Stomach (tissue), 9 donors: ENCODE results near the gene FAM43B. TPM values are rescaled to one million over a fixed set of nuclear protein-coding genes. Genes with fewer than 3 reads are reported as not detected.

ENCODE experiments used
- DNase-seq, 2 donors: peaks; one replicate each; pipeline versions ENCODE4 v3.0.0 to v3.0.0-alpha.2; 2013 to 2019
- H3K27ac ChIP-seq, 5 donors: fragments of 200-600 bp in 4 of 5; sonication (generic) in 4 of 5; one replicate each; pipeline ENCODE4 v1.5.1; 2013 to 2019; ENCODE audit warnings: mild to moderate bottlenecking in 1 of 5, moderate library complexity in 1 of 5
- H3K27me3 ChIP-seq, 3 donors: fragments of 200-600 bp; sonication (generic); one replicate each; pipeline ENCODE4 v1.5.1; 2017 to 2019; ENCODE audit warnings: mixed run types in 1 of 3
- H3K36me3 ChIP-seq, 4 donors: fragments of 200-600 bp; sonication (generic); 1 replicate in 3 of 4; 2 replicates in 1 of 4; pipeline ENCODE4 v1.5.1; 2016 to 2019
- H3K4me1 ChIP-seq, 4 donors: fragments of 200-600 bp; sonication (generic); one replicate each; pipeline ENCODE4 v1.5.1; 2016 to 2019
- H3K4me3 ChIP-seq, 4 donors: fragments of 200-600 bp; sonication (generic) in 3 of 4; one replicate each; pipeline ENCODE4 v1.5.1; 2016 to 2019; ENCODE audit warnings: mild to moderate bottlenecking in 1 of 4
- H3K9me3 ChIP-seq, 4 donors: fragments of 200-600 bp; sonication (generic); one replicate each; pipeline ENCODE4 v1.5.1; 2016 to 2019
- EP300 ChIP-seq: sonication (generic); formaldehyde crosslinking; IDR thresholded peaks from one replicate; pipeline ENCODE4 v1.6.1; 2017; ENCODE audit warnings: antibody characterized with exemption
- POLR2A ChIP-seq, 4 donors: fragments of 450-650 bp; IDR thresholded peaks; one replicate each; pipeline ENCODE4 v1.6.1; 2016; ENCODE audit warnings: antibody characterized with exemption in 4 of 4, control low read depth in 2 of 4, mild to moderate bottlenecking in 1 of 4, moderate library complexity in 1 of 4
- POLR2AphosphoS5 ChIP-seq, 3 donors: sonication (generic); formaldehyde crosslinking; IDR thresholded peaks; one replicate each; pipeline ENCODE4 v1.6.1; 2016; ENCODE audit warnings: antibody characterized with exemption in 3 of 3
- WGBS, 5 donors: extraction: QIAGEN DNeasy Blood & Tissue Kit in 3 of 5; methylation state at CpG; one replicate each; pipeline versions ENCODE4 v1.1.5 to v1.1.7; 2013 to 2018; 5-methylcytosine and 5-hydroxymethylcytosine counted together
- intact Hi-C: fragments of 100-400 bp; cut with DNase I; formaldehyde crosslinking; loops from one replicate; pipeline ENCODE4 v1.15.1; 2023; ENCODE audit warnings: low total_unique reads
- polyA plus RNA-seq, 3 donors: library from polyadenylated mRNA; stranded (reverse); fragments of 200-250 nt; gene quantifications; one replicate each; pipeline ENCODE4 v1.2.3, GENCODE V29; 2013
- total RNA-seq, 5 donors: library from RNA; depleted of rRNA; stranded (reverse); fragments of >200 nt; gene quantifications; one replicate each; pipeline versions ENCODE4 v1.1.0 to v1.2.3, GENCODE V29; 2014 to 2016
- TF ChIP-seq, protein P1 (sequence below), 7 experiments: fragments of 450-650 bp in 4 of 7; fragments of 200-600 bp in 3 of 7; sonication (generic) in 3 of 7; IDR thresholded peaks; one replicate each; pipeline ENCODE4 v1.5.1; 2016 to 2019; ENCODE audit warnings: antibody characterized with exemption in 7 of 7, control low read depth in 2 of 7, mild to moderate bottlenecking in 1 of 7
- donor health status: healthy with polysubstance abuse.
- donor health status: Bipolar disorder and iron deficiency.
- donor health status: healthy.

The FAM43B gene
- total and polyA plus RNA-seq, 8 donors = 0.05 to 0.25 TPM; not detected in 6

DNA sequence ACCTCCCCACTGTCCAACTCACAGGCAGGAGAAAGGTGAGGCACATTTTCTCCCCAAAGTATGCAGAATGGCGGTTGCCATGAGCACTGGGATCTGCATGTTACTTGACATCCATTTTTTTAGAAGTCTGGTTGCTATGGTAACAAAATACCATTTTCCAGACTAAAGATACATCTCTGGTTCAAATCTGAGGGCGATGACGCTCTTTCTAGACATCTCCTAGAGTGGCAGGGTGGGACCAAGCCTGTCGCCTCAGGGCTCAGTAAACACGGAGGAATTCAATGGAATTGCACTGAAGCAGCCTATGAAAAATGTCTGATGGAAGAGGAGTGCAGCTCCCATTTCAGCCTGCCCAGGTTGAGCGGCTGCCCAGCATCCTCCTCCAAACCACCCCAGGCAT, 21.5 kb upstream of the FAM43B start:
- intact Hi-C loops = no loop called here

DNA sequence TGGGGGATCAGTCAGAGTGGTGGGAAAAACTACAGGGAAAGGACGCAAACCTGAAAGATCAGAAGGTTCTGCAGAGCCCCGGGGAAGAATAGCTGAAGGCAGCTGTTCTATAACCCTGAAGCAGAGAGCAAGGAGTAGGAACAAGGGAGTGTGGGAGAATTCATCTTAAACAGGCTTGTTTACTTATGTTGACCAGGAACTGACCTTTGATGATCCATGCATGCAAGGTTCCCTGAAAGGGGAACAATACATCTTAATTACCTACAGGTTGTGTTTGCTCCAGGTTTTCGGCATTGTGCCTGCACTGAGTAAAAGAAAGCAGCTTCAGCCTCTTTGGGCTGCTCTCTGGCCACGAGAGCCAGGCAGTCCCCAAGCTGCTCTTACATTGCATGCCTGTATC, 18.7 kb upstream of the FAM43B start:
- H3K4me3 ChIP-seq = no peak overlapping the region
- no peak for TF ChIP-seq POLR2A (IDR thresholded peaks at IDR 0.05)
- TF ChIP-seq, protein P1, sequence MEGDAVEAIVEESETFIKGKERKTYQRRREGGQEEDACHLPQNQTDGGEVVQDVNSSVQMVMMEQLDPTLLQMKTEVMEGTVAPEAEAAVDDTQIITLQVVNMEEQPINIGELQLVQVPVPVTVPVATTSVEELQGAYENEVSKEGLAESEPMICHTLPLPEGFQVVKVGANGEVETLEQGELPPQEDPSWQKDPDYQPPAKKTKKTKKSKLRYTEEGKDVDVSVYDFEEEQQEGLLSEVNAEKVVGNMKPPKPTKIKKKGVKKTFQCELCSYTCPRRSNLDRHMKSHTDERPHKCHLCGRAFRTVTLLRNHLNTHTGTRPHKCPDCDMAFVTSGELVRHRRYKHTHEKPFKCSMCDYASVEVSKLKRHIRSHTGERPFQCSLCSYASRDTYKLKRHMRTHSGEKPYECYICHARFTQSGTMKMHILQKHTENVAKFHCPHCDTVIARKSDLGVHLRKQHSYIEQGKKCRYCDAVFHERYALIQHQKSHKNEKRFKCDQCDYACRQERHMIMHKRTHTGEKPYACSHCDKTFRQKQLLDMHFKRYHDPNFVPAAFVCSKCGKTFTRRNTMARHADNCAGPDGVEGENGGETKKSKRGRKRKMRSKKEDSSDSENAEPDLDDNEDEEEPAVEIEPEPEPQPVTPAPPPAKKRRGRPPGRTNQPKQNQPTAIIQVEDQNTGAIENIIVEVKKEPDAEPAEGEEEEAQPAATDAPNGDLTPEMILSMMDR (IDR thresholded peaks at IDR 0.05) = no peak
- no peak for TF ChIP-seq POLR2AphosphoS5 (IDR thresholded peaks at IDR 0.05)
- no peak overlapping the region for H3K27ac ChIP-seq
- no peak for DNase-seq
- no peaks in the 10 kb centered on the region for H3K9me3 ChIP-seq
- peaks cover 0 to 81% (median 32%) of the 10 kb centered on the region in 3 donors for H3K27me3 ChIP-seq
- H3K4me1 ChIP-seq = peaks cover 0 to 3% (median 0%) of the 10 kb centered on the region in 4 donors
- H3K36me3 ChIP-seq = no peaks in the 10 kb centered on the region
- 37 to 55% (median 47%) methylated on average over 4 of the region's 4 CpGs for WGBS, 5 donors
- intact Hi-C loops = no loop called here

More for the DNA sequence above, 21.5 kb upstream of the FAM43B start:
- Histone ChIP-seq H3K27ac (no peak overlapping the region), H3K9me3 (no peaks in the 10 kb centered on the region), H3K36me3 (no peaks in the 10 kb centered on the region), H3K4me3 (no peak overlapping the region), H3K4me1 (no peaks in the 10 kb centered on the region), H3K27me3 (peaks cover 0 to 86% (median 25%) of the 10 kb centered on the region in 3 donors)
- no peak for TF ChIP-seq EP300
- TF ChIP-seq, protein P1 (IDR thresholded peaks at IDR 0.05) = no peak
- no peak for TF ChIP-seq POLR2AphosphoS5 (IDR thresholded peaks at IDR 0.05)
- no peak for TF ChIP-seq POLR2A (IDR thresholded peaks at IDR 0.05)
- DNase-seq = no peak
- WGBS, 5 donors = 53 to 65% (median 57%) methylated on average over 5 to 6 of the region's 6 CpGs

DNA sequence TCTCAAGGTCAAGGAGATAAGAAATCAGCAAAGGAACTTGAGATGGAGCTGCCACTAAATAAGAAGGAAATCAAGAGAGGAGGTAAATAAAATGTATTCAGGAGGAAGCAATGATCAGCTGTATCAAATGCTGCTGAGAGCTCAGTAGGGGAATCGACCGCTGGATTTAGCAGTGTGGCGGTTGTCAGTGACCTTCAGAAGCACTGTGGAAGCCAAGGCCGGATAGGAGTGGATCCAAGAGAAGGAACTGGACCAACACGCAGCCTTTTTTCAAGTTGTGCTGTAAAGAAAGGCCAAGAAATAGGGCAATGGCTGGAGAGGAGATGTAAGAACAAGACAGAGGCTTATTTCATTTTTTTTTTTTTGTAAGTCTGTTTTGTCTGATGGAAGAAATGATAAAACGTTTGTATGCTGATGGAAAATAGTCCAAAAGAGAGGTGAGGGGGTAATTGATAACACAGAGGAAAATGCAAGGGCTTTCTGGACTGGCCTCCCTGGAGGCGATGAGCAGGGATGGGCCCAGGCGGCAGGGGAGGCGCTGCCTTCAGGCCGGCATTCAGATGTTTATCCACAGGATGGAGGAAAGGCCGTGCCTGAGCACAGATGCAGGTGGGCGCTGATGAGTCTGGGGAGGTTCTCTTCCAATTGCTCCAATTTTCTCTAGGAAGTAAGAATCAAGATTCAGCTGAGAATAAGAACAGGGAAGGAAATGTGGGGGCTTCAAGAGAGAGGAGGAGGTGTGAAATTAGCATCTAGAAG, 17.5 kb upstream of the FAM43B start:
- intact Hi-C loops = no loop called here
- TF ChIP-seq POLR2AphosphoS5 (IDR thresholded peaks at IDR 0.05) = no peak
- TF ChIP-seq EP300 = no peak
- no peak for TF ChIP-seq POLR2A (IDR thresholded peaks at IDR 0.05)
- TF ChIP-seq, protein P1 (IDR thresholded peaks at IDR 0.05) = no peak
- no peak for DNase-seq
- no peaks in the 10 kb centered on the region for H3K36me3 ChIP-seq
- 56 to 66% (median 61%) methylated on average over 12 of the region's 12 CpGs for WGBS, 5 donors
- H3K27ac ChIP-seq = no peak overlapping the region
- H3K4me3 ChIP-seq = no peak overlapping the region
- H3K9me3 ChIP-seq = no peaks in the 10 kb centered on the region
- H3K4me1 ChIP-seq = peaks cover 0 to 11% (median 2%) of the 10 kb centered on the region in 4 donors
- peaks cover 0 to 69% (median 24%) of the 10 kb centered on the region in 3 donors for H3K27me3 ChIP-seq

DNA sequence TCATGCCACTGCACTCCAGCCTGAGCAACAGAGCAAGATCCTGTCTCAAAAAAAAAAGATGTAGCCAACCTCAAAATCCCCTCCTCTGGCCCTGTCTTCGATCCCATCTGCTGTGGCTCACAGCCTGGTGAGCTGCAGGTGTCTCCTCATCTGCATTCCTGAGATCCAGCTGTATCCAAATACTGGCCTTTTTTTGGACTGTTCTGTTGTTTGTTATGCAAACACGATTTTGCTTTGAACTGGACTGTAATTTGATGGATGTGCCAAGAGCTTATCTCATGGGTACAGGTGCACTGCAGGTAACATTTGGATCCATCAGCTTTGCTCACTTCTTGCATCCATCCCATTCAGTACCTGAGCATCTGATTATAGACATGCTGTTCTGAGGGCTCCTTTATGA, 14.1 kb upstream of the FAM43B start:
- Histone ChIP-seq H3K27me3 (peaks cover 0 to 67% (median 22%) of the 10 kb centered on the region in 3 donors), H3K4me1 (peaks cover 0 to 11% (median 2%) of the 10 kb centered on the region in 4 donors), H3K36me3 (no peaks in the 10 kb centered on the region), H3K9me3 (no peaks in the 10 kb centered on the region), H3K4me3 (no peak overlapping the region), H3K27ac (no peak overlapping the region)
- WGBS, 5 donors = 11 to 35% (median 21%) methylated on average over 2 of the region's 2 CpGs
- TF ChIP-seq, protein P1 (IDR thresholded peaks at IDR 0.05) = no peak
- TF ChIP-seq POLR2AphosphoS5 (IDR thresholded peaks at IDR 0.05) (no peak), POLR2A (IDR thresholded peaks at IDR 0.05) (no peak), EP300 (no peak)
- no peak for DNase-seq
- intact Hi-C loops = no loop called here
